Colonic mucosa (tissue), 4 donors: ENCODE results near the gene EXOC8. TPM values are rescaled to one million over a fixed set of nuclear protein-coding genes. Genes with fewer than 3 reads are reported as not detected.

ENCODE experiments used
- DNase-seq: peaks from one replicate; pipeline ENCODE4 v3.0.0-alpha.2; 2020
- H3K27ac ChIP-seq: fragments of 200-600 bp; one replicate; pipeline ENCODE4 v1.8.0; 2021
- H3K27me3 ChIP-seq: fragments of 200-600 bp; one replicate; pipeline ENCODE4 v1.8.0; 2021
- H3K36me3 ChIP-seq: fragments of 200-600 bp; one replicate; pipeline ENCODE4 v1.8.0; 2021
- H3K4me1 ChIP-seq: fragments of 200-600 bp; one replicate; pipeline ENCODE4 v1.8.0; 2021; ENCODE audit warnings: mild to moderate bottlenecking
- H3K4me3 ChIP-seq: fragments of 200-600 bp; one replicate; pipeline ENCODE4 v1.8.0; 2021
- H3K9ac ChIP-seq, 2 donors: one replicate each; pipeline ENCODE4 v1.7.0; 2013; ENCODE audit warnings: control low read depth in 2 of 2, low read depth in 2 of 2, low read length in 2 of 2
- H3K9me3 ChIP-seq: fragments of 200-600 bp; one replicate; pipeline ENCODE4 v1.8.0; 2021
- intact Hi-C: fragments of 100-400 bp; cut with DNase I; formaldehyde crosslinking; loops from one replicate; pipeline ENCODE4 v1.14.1; 2022
- total RNA-seq, 2 donors: library from RNA; stranded (reverse); fragmentation: NEBNext Ultra II Directional in 1 of 2; extraction: Animal tissue kit (Norgen Biotek cat#: 25700) in 1 of 2; gene quantifications; one replicate each; pipeline ENCODE4 v1.2.1, GENCODE V29; 2021
- TF ChIP-seq, protein P1 (sequence below): fragments of 200-600 bp; IDR thresholded peaks from one replicate; pipeline ENCODE4 v1.8.0; 2022; ENCODE audit warnings: antibody characterized with exemption, mild to moderate bottlenecking
- donor health status: healthy.
- donor health status: DM: no; HTN: no; CAD: no.
- donor health status: DM: no; HTN: no; CAD: no.

EXOC8 gene, protein sequence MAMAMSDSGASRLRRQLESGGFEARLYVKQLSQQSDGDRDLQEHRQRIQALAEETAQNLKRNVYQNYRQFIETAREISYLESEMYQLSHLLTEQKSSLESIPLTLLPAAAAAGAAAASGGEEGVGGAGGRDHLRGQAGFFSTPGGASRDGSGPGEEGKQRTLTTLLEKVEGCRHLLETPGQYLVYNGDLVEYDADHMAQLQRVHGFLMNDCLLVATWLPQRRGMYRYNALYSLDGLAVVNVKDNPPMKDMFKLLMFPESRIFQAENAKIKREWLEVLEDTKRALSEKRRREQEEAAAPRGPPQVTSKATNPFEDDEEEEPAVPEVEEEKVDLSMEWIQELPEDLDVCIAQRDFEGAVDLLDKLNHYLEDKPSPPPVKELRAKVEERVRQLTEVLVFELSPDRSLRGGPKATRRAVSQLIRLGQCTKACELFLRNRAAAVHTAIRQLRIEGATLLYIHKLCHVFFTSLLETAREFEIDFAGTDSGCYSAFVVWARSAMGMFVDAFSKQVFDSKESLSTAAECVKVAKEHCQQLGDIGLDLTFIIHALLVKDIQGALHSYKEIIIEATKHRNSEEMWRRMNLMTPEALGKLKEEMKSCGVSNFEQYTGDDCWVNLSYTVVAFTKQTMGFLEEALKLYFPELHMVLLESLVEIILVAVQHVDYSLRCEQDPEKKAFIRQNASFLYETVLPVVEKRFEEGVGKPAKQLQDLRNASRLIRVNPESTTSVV
- 10 to 100 TPM; 13.2 to 14.9 TPM for total RNA-seq

DNA sequence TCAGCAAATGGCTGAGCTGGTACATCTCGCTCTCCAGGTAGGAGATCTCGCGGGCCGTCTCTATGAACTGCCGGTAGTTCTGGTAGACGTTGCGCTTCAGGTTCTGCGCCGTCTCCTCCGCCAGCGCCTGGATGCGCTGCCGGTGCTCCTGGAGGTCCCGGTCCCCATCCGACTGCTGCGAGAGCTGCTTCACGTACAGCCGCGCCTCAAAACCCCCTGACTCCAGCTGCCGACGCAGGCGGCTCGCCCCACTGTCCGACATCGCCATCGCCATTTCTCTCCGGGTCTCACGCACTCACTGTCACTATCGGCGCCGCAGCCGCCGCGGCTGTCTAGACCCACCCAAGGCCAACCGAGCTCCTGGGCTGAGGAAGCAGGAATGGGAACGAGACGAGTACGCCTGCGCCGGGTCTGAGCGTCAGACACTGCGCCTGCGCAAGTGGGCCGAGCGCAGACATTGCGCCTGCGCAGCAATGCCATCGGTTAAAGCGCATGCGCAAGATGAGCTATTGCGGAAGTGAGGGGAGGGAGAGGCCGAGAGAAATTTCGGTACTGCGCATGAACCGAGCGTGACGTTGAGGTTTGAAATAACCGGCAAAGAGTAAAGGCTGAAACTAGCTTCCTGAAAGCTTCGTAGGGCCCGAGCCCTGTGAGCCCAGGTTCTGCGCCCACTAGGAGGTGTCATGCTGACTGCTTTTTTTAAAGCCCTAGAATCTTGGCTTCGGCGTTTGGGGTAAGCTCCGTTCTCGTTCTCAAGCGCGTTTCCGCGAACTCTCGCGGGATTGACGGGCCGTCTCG, at the start of gene EXOC8:
Gene EXOC8 (minus strand): TSS at position 381 of the 798 bp plus-strand sequence. CDS start 107 bp downstream, at position 274.
- intact Hi-C loops, result loop anchor here (2.0 kb wide), 1 partner anchor 43 kb away; no protein-coding TSS in a partner anchor
- no peaks in the 10 kb centered on the region for H3K36me3 ChIP-seq
- DNase-seq, result peak; percentile 97
- H3K9me3 ChIP-seq, result no peaks in the 10 kb centered on the region
- peaks cover 13% of the 10 kb centered on the region for H3K4me1 ChIP-seq
- H3K27ac ChIP-seq, result peak within 1 kb of the TSS; percentile 95
- peak within 1 kb of the TSS; percentile 97 for H3K4me3 ChIP-seq
- H3K27me3 ChIP-seq, result no peaks in the 10 kb centered on the region
- TF ChIP-seq, protein P1, sequence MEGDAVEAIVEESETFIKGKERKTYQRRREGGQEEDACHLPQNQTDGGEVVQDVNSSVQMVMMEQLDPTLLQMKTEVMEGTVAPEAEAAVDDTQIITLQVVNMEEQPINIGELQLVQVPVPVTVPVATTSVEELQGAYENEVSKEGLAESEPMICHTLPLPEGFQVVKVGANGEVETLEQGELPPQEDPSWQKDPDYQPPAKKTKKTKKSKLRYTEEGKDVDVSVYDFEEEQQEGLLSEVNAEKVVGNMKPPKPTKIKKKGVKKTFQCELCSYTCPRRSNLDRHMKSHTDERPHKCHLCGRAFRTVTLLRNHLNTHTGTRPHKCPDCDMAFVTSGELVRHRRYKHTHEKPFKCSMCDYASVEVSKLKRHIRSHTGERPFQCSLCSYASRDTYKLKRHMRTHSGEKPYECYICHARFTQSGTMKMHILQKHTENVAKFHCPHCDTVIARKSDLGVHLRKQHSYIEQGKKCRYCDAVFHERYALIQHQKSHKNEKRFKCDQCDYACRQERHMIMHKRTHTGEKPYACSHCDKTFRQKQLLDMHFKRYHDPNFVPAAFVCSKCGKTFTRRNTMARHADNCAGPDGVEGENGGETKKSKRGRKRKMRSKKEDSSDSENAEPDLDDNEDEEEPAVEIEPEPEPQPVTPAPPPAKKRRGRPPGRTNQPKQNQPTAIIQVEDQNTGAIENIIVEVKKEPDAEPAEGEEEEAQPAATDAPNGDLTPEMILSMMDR, result no peak
- H3K9ac ChIP-seq, result peak within 1 kb of the TSS; percentile 84 to 95

DNA sequence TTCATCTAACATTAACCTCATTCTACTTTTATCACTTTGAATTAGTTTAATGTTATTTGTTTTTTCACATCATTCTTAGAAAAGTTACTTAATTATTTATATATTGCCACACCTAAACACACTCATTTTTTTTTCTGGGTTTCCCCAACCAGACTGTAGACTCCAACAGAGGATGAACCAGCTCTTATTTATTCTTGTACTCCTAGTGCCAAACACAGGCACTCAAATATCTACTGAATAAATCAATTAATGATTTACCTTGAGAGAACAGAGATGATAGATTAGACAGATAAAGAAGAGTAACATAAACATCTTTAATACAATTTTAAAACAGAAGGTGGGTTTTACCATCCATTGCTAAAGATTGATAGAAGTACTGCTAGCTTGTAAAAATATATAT, 48.8 kb upstream of the EXOC8 start:
- no peaks in the 10 kb centered on the region for H3K9me3 ChIP-seq
- no peak overlapping the region for H3K4me3 ChIP-seq
- intact Hi-C loops, result no loop called here
- H3K9ac ChIP-seq, result no peak overlapping the region
- DNase-seq, result no peak
- H3K4me1 ChIP-seq, result no peaks in the 10 kb centered on the region
- TF ChIP-seq, protein P1, result no peak
- no peaks in the 10 kb centered on the region for H3K27me3 ChIP-seq
- no peaks in the 10 kb centered on the region for H3K36me3 ChIP-seq
- no peak overlapping the region for H3K27ac ChIP-seq

DNA sequence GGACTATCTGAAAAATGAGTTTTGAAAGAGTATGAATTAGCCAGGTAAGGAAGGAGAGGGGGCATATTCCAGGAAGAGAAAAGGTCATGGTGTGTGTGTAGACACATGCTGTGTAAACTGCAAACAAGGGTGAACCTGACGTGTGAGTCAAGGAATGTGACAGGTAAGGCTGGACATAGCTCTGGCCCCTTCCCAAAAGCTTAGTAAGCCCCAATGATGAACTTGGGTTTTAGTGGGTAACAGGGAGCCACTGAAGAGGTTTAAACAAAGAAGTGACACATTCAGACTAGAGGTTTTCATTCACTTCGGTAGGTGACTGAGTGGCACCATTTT, 47.7 kb upstream of the EXOC8 start:
- no peak overlapping the region for H3K9ac ChIP-seq
- H3K36me3 ChIP-seq, result no peaks in the 10 kb centered on the region
- H3K4me1 ChIP-seq, result no peaks in the 10 kb centered on the region
- H3K27me3 ChIP-seq, result no peaks in the 10 kb centered on the region
- intact Hi-C loops, result no loop called here
- no peak overlapping the region for H3K4me3 ChIP-seq
- DNase-seq, result no peak
- TF ChIP-seq, protein P1, result no peak
- no peak overlapping the region for H3K27ac ChIP-seq
- H3K9me3 ChIP-seq, result no peaks in the 10 kb centered on the region

DNA sequence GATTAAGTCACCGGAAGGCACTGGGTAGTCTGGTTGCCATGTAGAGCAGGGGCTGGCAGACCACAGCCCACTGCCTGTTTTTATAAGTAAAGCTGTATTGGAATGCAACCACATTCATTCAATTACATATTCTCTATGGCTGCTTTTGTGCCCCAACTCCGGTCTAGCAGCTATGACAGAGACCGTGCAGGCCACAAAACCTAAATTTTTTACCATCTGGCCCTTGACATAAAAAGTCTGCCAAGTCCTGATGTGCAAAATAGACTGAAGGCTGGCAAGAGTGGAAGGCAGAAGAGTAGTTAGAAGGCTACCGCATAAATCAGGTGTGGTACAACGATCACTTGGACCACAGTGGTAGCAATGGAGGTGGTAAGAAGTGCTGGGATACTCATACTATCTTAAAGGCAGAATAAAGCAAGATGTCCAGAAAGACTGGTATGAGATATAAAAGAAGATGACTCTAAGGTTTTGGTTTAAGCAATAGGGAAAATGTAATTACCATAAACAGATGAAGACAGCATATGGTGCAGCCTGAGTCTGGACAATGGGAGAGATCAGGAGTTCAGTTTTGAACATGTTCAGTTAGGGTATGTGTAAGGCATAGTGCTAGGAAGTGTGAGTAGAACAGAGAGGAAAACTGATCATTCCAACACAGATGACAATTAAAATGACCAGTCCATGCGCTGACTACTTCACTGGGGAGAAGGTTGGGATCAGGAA, 47.2 kb upstream of the EXOC8 start:
- no peaks in the 10 kb centered on the region for H3K4me1 ChIP-seq
- no peak for DNase-seq
- TF ChIP-seq, protein P1, result no peak
- H3K9ac ChIP-seq, result no peak overlapping the region
- no peak overlapping the region for H3K27ac ChIP-seq
- no peaks in the 10 kb centered on the region for H3K9me3 ChIP-seq
- no peak overlapping the region for H3K4me3 ChIP-seq
- H3K36me3 ChIP-seq, result no peaks in the 10 kb centered on the region
- no peaks in the 10 kb centered on the region for H3K27me3 ChIP-seq
- intact Hi-C loops, result no loop called here
